GM12891 (cell line): ENCODE results near the gene RIMBP2.

ENCODE experiments used
- DNase-seq: peaks from one replicate; pipeline ENCODE4 v3.0.0; 2011; ENCODE audit warnings: low spot score; ENCODE audit not compliant: insufficient read length
- FAIRE-seq: peaks from 2 replicates; lab custom pipeline; 2011; peaks lifted over from hg19 to GRCh38; lab: Jason Lieb, UNC
- PAX5 ChIP-seq: IDR thresholded peaks from 2 replicates; pipeline ENCODE4 v1.6.1; 2011; ENCODE audit warnings: low read length, moderate library complexity, mild to moderate bottlenecking; ENCODE audit not compliant: insufficient read depth, severe bottlenecking
- POLR2A ChIP-seq: IDR thresholded peaks from 2 replicates; pipeline ENCODE4 v1.6.1; 2011; ENCODE audit warnings: low read depth, low read length, control low read depth
- POLR2AphosphoS5 ChIP-seq: IDR thresholded peaks from 2 replicates; pipeline ENCODE4 v1.6.1; 2011; ENCODE audit warnings: low read depth, low read length, control low read depth
- POU2F2 ChIP-seq: IDR thresholded peaks from 2 replicates; pipeline ENCODE4 v1.6.1; 2011; ENCODE audit warnings: low read depth, mild to moderate bottlenecking, control low read depth, low read length, moderate library complexity
- SPI1 ChIP-seq: IDR thresholded peaks from 2 replicates; pipeline ENCODE4 v1.6.1; 2011; ENCODE audit warnings: low read depth, low read length, control low read depth
- TAF1 ChIP-seq: IDR thresholded peaks from 2 replicates; pipeline ENCODE4 v1.6.1; 2011; ENCODE audit warnings: low read depth, low read length, control low read depth

RIMBP2 gene

DNA sequence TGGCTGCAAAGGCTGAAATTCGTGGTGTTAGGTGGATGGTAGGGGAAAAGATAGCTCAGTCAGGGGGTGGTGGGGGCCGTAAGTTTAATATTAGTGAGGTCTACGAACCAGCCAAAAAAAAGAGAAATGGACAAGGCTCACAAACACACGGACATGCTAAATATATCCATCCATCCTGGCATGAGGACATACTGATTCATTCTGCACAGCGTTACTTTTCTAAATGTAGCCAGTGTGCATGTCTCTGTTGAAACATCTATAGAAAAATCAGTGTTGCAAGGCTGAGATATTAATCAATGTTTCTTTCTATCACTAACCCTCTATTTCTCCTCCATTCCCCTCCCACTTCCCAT, 227.8 kb downstream of the RIMBP2 start:
- DNase-seq: no peak

DNA sequence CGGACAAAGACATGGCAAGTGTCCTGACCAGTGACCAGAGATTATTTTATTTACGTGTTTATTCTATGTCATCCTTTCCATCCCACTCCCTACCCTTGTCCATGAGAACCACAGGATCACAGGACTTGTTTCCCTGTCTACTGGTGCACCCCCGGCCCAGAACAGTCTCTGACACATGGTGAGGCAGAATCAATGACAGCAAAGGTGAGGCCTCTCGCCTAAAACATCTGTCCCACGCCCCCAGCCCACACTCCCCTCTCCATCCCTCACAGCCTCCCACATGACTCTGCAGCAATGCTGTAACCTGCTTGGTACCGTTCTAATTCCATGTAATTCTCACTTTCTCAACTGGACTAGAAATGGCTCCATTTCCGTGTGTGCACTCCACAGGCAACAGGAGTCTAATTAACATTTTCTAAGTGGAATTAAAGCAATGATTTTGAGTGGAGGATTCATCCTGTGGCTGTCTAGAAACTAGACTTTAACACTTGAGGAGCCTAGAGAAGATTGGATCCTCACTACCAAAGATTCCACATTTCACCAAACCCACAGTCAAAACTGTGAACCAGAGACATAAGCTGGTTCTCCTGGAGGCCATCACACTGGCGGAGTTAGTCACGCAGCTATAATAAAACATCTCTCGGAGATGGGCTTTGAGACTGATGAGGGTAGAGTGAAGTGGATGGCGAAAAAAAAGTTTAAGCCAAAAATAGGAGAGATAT, 228.3 kb downstream of the RIMBP2 start:
- no peak for FAIRE-seq

More for the DNA sequence above, 227.8 kb downstream of the RIMBP2 start:
- TF ChIP-seq POLR2A (no peak), POLR2AphosphoS5 (no peak), PAX5 (no peak), SPI1 (no peak), TAF1 (no peak), POU2F2 (no peak)
- FAIRE-seq: no peak

DNA sequence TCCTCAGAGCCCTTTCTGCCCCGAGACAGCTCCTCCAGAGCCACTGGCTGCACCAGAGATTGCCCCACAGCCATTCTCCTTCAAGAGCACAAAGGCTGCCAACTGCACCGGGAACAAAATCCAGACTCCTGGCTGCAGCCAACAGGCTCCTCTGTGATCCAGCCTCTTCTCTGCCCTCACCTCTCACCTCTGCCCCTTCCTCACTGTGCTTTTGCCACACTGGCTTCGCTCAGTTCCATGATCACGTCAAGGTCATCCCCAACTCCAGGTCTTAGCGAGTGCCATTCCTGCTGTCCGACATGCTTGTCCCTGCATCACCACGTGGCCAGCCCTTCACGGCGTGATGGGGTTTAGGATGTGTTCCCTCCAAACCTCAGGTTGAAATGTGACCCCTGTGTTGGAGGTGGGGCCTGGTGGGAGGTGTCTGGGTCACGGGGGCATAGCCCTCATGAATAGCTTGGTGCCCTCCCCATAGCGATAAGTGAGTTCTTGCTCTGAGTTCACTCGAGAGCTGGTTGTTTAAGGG, 229.1 kb downstream of the RIMBP2 start:
- FAIRE-seq (no peak), DNase-seq (no peak)
- TF ChIP-seq PAX5 (no peak), POLR2A (no peak), POU2F2 (no peak), SPI1 (no peak), POLR2AphosphoS5 (no peak), TAF1 (no peak)

More for the DNA sequence above, 228.3 kb downstream of the RIMBP2 start:
- no peak for DNase-seq
- TF ChIP-seq POU2F2 (no peak), POLR2A (no peak)

DNA sequence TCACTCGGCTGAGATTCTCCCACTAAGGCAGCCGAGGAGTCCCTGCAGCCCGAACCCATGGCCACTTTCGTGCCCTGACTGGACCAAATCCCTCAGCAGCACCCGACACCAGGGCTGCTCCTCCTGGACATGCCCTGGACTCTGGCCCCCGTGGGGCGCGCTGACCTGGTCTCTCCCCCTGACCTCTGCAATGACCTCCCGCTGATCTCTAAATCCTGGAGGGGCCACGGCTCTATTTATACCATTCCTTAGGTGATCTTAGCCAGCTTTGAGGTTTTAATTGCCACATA, 230.0 kb downstream of the RIMBP2 start:
- no peak for TF ChIP-seq SPI1
- TF ChIP-seq PAX5: no peak
- TF ChIP-seq POU2F2: no peak
- TF ChIP-seq TAF1: no peak
- TF ChIP-seq POLR2AphosphoS5: no peak
- TF ChIP-seq POLR2A: no peak
- DNase-seq: no peak
- FAIRE-seq: no peak

DNA sequence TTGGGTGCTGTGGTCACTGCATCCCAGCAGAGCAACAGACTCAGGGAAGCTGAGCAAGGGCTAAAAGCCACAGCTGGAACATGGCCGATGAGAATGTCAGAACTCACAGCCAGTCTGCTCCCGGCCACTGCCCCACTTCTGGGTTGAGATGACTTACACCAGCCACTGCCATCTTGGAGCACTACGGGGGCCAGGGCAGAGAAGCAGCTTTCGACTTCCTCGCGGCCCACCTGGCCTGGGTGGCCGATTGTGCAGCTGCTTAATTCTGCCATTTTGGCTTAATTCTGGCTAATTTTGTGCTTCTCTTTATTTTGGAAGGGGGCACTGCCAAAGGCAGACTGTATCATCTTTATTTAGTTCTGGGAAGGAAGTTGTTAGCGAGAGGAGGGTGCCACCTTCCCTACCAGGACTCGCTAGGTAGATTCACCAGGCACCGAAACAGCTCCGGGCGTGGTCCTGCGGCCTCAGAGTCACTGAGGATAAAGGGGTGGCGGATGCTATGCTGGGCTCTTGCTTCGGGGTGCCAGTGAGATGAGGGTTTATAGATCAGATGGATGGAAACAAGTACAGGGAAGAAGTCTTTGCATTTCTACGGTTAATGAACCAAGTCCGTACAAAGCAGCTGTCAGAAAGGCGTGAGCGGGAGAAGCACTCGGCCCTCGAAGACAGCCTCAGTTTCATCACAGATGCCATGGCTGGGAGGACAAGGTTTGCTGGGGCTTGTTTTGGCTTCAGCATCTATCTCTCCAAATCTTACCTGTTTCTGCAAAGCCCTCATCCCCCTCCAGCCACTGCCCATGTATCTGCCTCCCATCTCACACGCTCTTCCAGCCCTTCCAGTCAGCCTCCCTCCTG, 230.6 kb downstream of the RIMBP2 start:
- no peak for FAIRE-seq
- no peak for TF ChIP-seq PAX5
- no peak for TF ChIP-seq POLR2AphosphoS5
- no peak for TF ChIP-seq SPI1
- TF ChIP-seq POU2F2: no peak
- TF ChIP-seq POLR2A: no peak
- no peak for TF ChIP-seq TAF1
- DNase-seq: no peak

DNA sequence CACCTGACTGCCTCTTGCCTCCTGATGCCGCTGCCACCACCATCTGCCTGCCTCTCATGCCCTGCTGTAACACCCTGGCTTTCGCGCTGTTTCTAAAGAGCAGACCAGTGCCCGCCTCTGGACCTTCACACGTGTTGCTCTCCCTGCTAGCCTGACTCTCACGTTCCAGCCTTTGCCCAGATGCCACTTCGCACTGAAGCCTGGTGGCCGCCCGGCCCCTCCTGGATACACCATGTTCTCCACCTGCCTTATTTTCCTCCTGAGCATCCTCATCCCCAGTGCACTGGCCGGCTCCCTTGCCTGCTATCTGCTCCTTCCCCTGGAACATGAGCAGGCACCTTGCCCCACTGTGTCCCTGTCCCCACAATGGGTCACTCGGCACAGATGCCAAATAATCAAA, 231.9 kb downstream of the RIMBP2 start:
- TF ChIP-seq POLR2A (no peak), TAF1 (no peak), PAX5 (no peak), POLR2AphosphoS5 (no peak), SPI1 (no peak), POU2F2 (no peak)
- no peak for FAIRE-seq
- DNase-seq: no peak

DNA sequence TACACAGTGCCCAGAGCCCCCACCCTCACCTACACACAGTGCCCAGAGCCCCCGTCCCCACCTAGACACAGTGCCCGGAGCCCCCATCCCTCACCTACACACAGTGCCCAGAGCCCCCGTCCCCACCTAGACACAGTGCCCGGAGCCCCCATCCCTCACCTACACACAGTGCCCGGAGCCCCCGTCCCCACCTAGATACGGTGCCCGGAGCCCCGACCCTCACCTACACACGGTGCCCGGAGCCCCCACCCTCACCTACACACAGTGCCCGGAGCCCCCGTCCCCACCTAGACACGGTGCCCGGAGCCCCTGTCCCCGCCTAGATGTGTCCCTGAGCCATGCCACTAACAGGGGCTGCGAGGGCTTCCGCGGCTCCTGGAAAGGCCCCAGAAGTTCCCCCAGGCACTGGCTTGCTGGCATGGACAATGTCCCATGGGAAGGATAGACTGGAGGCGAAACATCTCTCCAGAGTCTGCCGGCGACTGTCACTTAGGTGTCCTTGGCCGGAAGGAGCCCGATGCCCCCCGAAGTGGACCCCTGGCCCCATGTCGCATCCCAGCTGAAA, 232.4 kb downstream of the RIMBP2 start:
- FAIRE-seq: no peak
- TF ChIP-seq POU2F2 (no peak), TAF1 (no peak), POLR2A (no peak), SPI1 (no peak), POLR2AphosphoS5 (no peak), PAX5 (no peak)
- DNase-seq: no peak

DNA sequence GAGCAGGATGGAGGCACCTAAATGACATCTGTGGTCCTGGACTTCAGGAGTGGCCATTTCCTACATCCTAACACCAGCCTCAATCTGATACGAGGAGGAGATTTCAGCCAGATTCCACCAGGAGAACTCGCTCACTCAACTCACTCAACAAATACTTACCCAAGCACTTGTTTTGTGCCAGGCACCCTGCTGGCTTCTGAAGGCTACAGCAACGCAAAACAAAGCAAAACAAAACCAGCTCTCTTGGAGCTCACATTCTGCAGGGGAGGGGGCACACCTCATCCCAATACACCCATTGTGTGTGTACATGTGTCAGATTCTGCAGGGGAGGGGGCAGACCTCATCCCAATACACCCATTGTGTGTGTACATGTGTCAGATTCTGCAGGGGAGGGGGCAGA, 233.7 kb downstream of the RIMBP2 start:
- no peak for FAIRE-seq
- no peak for DNase-seq
- no peak for TF ChIP-seq PAX5
- TF ChIP-seq SPI1: no peak
- no peak for TF ChIP-seq POU2F2
- TF ChIP-seq TAF1: no peak
- no peak for TF ChIP-seq POLR2AphosphoS5
- TF ChIP-seq POLR2A: no peak

DNA sequence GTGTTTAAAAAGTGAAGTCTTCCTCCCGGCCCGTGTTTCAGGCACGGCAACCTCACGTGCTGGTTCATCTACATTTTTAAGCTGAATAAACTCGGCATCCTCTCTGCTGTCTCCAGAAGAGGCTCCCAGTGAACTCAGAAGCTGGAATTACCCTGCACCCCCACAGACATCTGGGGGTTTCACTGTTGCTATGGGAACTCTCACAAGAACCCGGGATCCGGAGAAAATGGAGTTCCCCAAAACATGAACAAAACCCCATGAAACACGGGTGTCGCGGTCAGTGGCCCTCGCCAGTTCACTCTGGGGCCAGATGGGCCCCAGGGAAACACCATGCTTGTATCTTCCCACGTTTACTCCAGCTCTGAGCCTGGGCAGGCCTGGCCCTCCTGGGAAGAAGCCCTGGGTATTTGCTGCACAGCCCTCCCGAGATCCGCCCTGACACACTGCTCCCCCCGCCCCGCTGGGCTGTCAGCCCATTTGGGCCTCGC, 234.7 kb downstream of the RIMBP2 start:
- DNase-seq (no peak), FAIRE-seq (no peak)
- TF ChIP-seq SPI1 (no peak), POU2F2 (no peak), POLR2AphosphoS5 (no peak), TAF1 (no peak), PAX5 (no peak), POLR2A (no peak)

DNA sequence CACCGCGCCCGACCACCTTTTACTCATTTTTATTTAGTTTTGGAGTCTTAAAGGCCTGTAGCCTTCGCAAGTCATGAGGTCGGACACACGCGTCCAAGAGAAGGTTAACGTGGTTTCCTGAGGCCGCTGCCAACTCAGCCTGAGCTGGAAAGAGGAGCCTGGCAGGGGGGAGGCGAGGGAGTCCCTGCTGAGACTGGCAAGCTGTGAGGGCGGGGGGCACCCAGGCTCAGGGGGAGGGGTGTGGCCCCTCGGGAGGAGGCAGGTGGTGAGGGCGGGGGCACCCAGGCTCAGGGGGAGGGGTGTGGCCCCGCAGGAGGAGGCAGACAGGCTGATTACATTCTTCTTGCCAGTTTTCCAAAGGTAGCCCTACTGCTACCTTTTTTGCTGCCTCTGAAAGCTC, 235.2 kb downstream of the RIMBP2 start:
- no peak for DNase-seq
- no peak for FAIRE-seq
- TF ChIP-seq PAX5 (no peak), TAF1 (no peak), SPI1 (no peak), POLR2A (no peak), POU2F2 (no peak), POLR2AphosphoS5 (no peak)
